ENCODE data around the gene OR10G7.

Gene OR10G7

DNA sequence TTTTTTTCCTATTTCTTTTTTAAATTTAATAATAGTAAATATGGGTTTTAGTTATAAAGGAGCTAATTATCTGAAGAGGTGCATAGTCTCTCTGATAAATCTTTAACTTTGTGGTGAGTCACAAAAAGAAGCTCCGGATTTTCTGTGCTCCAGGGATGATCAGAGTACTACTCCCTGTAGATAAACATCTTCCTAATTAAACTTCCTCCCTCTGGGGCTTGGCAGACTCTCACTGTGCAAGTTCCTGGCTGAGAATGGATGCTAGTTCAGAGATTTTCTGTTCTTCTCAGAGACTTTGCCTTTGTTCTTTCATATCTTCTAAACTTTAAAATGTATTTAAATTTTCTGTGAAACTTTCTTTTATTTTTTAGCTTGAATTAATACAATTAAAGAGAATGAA lies at the start of gene OR10G7:
Gene OR10G7 (minus strand): TSS at position 72 of the 400 bp plus-strand sequence. CDS start 2,324 bp downstream, outside the sequence.
- no peak for DNase-seq

DNA sequence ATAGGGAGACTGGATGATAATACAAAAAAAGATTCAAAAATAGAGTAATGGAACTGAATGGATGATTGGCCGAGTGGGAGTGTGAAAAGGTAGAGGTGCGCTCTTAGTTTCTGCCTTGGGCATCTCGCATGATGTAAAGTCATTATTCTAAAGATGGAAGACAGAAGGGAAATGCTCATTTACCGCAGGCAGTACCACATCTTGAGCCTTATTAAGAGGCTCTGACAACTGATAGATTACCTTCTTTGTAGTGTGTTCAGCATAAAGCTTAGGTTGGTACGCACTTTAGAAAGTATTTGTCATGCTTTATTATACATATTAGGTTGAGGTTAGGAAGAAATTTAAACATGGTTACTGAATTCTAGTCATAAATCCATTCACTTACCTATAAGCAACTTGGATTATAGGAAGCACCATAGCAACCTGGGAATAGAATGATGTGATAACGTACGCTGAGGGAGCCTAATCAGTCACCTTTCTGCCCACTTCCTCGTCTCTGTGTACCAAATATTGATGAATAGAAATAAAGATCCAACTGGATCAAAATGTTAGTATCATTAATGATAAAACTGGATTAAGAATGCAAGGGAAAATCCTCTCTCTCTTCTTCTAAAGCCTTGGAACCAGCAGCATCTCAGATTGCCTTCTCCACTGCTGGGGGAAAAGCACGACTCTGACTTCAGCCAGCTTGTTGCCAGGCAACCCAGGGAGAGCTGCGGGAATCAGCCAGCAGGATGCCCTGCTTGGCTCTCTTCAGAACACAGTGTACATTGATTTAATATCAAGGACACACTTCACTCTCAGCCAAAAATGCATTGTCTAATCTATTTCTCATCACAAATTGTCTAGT lies 45.1 kb upstream of the OR10G7 start:
- DNase-seq = no peak

GRCh38 chr11:124085583-124085982 lies 44.5 kb upstream of the OR10G7 start:
- DNase-seq = no peak

GRCh38 chr11:124082371-124082770 lies 41.2 kb upstream of the OR10G7 start:
- DNase-seq = no peak

- no peak for DNase-seq
These were observed 40.4 kb upstream of the OR10G7 start for GRCh38 chr11:124081483-124081882.

- DNase-seq = no peak
These were observed 39.3 kb upstream of the OR10G7 start for GRCh38 chr11:124080327-124081001.

DNA sequence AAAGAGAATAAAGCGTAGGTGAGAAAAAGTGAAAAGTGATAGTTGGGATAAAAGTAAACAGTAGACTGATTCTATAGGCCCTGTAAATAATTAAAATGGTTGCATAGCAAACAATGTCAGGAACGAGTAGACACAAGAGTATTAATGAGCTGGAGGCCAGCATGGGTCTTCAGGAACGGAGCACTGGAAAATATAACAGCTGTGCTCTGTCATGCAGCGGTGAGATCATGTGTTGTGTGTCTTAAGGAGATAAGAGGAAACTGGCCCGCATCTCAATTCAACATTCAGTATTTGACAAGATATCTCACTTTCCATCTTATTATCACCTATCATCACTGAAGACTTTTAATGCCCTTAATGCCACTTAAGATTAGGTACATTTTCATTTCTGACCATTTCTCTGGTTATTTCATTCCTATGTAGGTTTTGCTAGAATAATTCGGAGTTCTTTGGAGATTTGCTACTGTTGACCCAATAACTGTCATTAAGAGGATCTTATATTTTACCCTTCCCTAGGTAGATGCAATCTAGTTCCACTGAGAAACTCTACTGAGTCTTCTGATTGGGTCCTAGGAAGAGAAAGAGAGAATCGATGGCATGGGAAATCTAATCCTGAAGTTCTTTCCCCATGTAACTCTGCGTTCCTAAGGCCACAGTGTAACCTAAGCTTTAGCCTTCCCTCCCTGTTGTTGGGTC lies 38.7 kb upstream of the OR10G7 start:
- DNase-seq = no peak

- no peak for DNase-seq
These were observed 37.5 kb upstream of the OR10G7 start for GRCh38 chr11:124078591-124078990.

DNA sequence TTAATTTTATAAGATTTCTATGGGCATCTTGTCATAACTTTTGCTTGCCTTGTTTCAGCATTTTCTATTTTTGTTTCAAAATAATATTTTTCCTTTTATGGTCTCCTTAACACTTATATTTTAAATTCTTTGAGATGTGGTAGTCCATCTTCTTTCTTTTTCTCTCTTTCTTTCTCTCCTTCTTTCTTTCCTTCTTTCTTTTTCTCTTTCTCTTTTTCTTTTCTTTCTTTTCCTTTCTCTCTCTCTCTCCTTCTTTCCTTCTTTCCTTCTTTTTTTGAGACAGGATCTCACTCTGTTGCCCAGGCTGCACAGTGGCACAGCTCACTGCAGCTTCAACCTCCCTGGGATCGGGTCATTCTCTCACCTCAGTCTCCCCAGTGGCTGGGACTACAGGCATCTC lies 36.1 kb upstream of the OR10G7 start:
- DNase-seq = no peak

- DNase-seq = no peak
These were observed 34.9 kb upstream of the OR10G7 start for GRCh38 chr11:124075841-124076651.

- DNase-seq = no peak
These were observed 34.3 kb upstream of the OR10G7 start for GRCh38 chr11:124075492-124075840.

DNA sequence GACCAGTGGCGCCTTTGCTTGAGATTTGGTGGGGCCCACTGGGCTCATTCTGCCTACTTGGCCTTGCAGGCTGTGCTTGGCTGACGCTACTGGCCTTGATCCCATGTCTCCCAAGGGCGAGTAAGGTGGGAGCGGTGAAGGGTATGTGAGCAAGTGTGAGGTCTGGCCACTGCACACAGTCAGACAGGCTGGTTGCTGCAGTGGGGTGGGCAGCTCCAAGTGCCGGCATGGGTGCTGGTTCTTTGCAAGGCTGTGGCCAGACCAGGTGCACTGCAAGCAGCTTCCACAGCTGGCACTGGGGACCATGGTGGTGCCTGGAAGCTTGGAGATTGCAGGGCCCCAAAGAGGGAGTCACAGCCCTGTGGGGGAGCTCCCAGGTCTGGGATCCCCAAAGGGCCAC lies 33.4 kb upstream of the OR10G7 start:
- no peak for DNase-seq

- no peak for DNase-seq
These were observed 31.0 kb upstream of the OR10G7 start for GRCh38 chr11:124072147-124072546.

- no peak for DNase-seq
These were observed 30.5 kb upstream of the OR10G7 start for GRCh38 chr11:124071623-124071948.

- DNase-seq = peak; percentile 62
These were observed 29.9 kb upstream of the OR10G7 start for GRCh38 chr11:124070915-124071622.

- DNase-seq = peak; percentile 28
These were observed 28.6 kb upstream of the OR10G7 start for GRCh38 chr11:124069429-124070401.

- DNase-seq = no peak
These were observed 27.5 kb upstream of the OR10G7 start for GRCh38 chr11:124068601-124069110.

DNA sequence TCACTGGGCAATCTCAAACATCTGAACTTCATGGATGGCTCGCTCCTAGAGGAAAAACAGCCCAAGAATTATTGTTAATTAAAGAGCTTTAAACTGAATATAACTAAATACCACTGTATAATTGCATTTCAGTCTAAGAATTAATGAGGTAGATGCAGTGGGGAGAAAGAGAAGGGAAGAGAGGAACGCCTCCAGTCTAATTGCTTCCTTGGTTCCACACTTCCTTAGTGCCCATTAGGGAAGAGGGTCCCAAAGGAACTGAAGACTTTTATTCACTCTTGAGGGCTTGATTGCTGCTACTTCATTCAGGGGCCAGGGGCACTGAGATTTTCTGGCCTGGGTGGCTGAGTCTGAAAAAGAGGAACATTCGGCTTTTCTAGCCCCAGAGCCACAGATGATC lies 11.8 kb upstream of the OR10G7 start:
- DNase-seq = no peak

- no peak for DNase-seq
These were observed 9.6 kb upstream of the OR10G7 start for GRCh38 chr11:124050748-124051147.

DNA sequence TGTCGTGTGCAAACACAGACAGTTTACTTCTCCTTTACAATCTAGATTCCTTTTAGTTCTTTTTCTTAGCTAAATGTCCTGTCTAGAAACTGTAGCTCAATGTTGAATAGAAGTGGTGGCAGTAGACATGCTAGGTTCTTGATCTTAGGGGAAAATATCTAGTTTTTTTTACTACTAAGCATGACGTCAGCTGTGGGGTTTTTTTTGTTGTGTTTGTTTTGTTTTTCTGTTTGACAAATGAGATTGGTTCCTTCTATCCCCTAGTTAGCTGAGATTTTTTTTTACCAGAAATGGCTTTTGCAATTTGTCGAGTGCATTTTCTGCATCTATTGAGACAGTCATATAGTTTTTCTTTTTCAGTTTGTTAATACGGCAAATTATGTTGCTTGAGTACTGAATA lies 2.3 kb upstream of the OR10G7 start:
- no peak for DNase-seq

- no peak for DNase-seq
These were observed 1.6 kb downstream of the OR10G7 start for GRCh38 chr11:124039557-124039956.

Data from activated T-cell treated with anti-CD3 and anti-CD28 coated beads, Interleukin-2, amount 50 U/mL, for 1 hour (primary cell).